Measurements from ENCODE around the gene KDM2A.

Gene KDM2A

DNA sequence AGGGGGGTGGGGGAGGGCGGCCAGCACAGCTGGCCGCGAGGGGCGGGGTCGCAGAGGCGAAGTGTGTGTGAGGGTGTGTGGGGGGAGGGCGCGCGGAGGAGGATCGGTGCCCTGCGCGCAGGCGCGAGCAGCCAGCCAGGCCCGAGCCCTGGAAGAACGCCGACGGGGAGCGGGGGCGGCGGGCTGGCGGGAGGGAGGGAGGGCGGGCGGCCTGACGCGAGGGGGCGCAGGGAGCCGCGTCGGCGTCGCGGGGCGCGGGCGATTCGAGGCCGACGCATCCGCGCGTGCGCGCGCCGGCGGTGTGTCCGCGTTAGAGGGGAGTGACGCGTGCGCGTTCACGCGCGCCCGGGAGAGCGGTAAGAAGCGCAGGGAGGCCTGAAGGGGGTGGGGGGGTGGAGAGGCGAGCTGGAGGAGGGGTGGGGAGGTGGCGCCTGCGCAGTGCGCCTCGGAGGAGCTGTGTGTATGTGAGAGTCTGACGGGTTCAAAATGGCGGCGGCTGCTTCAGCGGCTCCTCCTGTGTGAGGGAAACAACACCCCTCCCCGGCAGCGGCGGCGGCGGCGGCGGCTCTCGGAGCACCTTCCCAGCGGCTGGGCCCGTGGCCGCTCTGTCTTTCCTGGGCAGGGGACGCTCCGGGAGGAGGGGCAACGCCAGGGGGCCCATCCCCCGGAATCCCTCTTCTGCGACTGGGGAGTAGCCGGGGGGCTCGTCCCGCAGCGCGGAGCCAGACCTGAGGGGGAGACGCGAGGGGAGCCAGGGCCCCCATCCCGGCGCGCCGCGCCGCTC, at the start of gene KDM2A:
Gene KDM2A (plus strand): TSS at position 463 of the 784 bp plus-strand sequence. CDS start 2,054 bp downstream, outside the sequence.
- peak; percentile 99 for DNase-seq

DNA sequence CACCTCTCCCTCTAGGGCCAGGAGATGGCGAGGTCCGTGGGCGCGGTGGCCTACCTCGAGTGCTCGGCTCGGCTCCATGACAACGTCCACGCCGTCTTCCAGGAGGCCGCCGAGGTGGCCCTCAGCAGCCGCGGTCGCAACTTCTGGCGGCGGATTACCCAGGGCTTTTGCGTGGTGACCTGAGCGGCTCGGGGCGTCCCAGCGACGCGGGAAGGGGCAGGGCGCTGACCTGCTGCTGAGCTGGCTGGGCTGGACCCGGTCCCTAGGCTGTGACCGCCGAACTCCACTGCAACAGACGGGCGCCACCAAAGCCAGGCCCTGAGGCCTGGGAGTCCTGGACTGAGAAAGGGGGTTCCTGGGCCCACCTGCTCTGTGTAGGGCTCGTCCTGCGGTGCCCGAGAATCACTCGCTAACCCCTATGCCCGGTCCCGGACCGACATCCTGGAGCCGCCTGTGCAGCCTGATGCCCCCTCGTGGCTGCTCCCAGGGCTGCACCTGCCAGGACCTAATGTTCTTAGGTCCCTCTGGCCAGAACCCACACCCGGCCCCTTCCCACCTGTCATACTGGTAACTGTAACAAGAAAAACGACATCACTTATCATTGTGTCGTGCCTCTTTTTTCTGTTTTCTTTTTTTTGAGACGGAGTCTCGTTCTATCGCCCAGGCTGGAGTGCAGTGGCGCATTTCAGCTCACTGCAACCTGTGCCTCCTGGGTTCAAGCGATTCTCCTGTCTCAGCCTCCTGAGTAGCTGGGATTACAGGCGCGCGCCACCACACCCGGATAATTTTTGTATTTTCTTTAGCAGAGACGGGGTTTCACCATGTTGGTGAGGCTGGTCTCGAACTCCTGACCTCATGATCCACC, 47.4 kb upstream of the KDM2A start:
- DNase-seq = peak; percentile 68

DNA sequence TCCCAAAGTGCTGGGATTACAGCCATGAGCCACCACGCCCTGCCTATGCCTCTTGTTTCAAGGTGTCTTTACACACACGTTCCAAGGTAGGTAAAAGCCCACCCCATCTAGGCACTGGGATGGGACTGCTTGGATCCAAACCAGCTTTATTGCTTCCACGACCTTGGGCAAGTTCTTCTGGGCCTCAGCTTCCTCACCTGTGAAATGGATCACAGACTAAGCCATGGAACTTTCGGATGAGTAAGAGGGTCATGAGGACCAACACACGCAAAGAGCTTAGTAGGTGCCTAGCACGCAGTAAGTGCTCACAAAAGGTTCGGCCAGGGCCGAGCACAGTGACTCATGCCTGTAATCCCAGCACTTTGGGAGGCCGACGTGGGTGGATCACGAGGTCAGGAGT, 46.8 kb upstream of the KDM2A start:
- no peak for DNase-seq

DNA sequence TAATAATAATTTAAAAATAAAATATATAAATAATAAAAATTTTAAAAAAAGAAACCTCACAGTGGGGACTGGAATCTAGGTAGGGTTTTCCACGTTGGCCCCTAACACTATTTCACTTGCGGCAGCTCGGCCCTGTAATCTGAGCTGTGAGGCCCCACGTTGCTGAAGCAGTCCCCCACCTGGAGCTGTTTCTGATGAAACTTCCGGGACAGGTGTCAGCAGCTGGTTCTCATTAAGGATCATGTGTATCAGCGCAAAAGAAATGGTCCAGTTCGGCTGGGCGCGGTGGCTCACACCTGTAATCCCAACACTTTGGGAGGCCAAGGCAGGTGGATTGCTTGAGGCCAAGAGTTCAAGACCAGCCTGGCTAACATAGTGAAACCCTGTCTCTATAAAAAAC, 45.2 kb upstream of the KDM2A start:
- DNase-seq = no peak

DNA sequence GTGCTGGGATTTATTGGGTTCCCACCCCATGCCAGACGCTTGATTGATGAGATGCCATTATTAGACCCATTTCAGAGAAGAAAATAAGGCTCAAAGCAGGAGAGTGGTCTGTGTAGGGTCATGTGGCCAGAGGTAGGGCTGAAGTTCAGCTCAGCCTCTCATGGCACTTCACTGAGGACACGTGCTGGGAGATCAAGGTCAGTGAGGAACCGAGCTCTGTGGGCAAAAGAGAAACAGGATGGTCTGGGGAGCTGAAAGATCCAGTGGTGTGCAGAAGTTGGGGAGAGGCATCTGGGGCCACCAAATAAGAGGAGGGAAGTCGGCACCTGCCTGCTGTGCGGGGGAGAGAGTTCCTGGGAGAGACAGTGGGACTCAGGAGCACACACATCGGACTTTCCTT, 42.9 kb upstream of the KDM2A start:
- no peak for DNase-seq

DNA sequence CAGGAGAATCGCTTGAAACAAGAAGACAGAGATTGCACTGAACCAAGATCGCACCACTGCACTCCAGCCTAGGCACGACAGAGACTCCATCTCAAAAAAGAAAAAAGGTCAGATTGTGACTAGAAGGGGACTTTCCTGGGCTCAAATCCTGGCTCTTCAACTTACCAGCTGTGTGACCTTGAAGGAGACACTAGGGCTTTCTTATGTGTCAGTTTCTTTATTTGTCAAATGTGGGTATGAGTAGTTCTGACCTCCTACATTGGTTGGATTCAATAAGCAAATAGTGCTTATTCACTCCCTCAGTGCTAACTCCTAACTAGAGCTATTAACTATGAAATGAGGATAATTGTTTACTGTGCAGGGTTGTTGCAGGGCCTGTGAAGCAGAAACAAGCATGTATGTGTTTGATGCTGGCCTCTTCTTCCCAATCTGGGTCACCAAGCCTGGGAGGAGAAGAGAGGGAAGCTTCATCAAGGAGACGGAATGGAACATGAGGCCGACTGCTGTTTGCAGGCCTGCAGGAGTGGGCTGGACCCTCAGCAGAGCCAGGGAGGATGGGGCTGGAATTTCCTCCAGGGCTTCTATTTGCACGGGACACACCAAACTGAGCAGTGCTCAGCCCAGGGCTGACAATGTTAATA, 39.9 kb upstream of the KDM2A start:
- no peak for DNase-seq

DNA sequence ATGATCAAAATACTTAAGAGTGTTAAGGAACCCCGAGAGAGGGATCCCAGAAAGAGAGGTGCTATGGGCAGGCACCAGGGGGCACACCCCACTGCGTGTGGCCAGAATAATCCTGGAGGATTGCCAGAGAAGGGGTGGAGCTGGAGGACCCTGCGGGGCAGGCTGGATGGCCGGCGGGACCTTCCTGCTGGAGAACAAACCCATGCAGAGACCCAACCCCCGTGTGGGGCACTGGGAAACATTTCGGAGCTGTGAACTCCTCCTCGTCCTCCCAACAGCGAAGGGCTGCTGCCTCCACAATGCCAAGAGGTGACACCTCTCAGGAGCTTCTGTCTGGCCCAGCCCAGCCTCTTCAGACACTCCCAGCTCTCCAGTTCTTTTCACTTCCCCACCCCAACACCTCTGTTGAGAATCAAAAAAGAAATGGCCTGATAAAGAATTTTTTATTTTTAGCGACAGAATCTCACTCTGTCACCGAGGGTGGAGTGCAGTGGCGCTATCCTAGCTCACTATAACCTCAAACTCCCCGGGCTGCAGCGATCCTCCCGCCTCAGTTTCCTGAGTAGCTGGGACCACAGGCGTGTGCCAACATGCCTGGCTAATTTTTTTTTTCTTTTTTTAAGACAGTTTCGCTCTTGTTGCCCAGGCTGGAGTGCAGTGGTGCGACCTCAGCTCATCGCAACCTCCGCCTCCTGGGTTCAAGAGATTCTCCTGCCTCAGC, 36.8 kb upstream of the KDM2A start:
- DNase-seq = no peak

DNA sequence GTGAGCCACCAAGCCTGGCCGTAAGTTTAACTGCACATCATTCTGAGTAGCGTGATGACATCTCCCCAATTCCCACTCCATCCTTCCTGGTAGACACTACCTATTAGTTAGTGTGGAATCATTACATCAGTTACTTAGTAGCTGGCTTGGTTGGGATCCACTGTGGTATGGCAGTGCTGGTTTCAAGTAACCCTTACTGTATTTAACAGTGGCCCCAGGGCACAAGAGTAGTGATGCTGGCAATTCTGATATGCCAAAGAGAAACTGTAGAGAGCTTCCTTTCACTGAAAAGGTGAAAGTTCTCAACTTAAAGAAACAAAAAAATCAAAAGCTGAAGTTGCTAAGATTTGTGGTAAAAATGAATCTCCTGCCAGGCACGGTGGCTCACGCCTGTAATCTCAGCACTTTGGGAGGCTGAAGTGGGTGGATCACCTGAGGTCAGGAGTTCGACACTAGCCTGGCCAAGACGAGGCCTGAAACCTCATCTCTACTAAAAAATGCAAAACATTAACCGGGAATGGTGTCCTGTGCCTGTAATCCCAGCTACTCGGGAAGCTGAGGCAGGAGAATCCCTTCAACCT, 35.2 kb upstream of the KDM2A start:
- DNase-seq = no peak

DNA sequence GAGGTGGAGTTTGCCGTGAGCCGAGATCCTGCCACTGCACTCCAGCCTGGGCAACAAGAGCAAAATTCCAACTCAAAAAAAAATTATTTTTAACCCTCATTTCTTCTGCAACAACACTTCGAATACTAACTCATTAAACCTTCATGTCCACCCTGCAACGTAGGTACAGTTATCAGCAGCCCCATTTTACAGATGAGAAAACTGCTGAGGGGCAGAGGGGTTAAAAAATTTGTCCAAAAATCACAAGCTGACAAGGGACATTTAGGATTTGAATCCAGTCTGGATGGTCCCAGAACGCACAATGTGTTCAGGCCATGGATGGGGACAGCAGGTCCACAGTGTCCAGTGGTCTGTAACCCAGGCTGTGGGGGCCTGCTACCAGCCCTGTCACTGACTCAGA, 33.4 kb upstream of the KDM2A start:
- no peak for DNase-seq

DNA sequence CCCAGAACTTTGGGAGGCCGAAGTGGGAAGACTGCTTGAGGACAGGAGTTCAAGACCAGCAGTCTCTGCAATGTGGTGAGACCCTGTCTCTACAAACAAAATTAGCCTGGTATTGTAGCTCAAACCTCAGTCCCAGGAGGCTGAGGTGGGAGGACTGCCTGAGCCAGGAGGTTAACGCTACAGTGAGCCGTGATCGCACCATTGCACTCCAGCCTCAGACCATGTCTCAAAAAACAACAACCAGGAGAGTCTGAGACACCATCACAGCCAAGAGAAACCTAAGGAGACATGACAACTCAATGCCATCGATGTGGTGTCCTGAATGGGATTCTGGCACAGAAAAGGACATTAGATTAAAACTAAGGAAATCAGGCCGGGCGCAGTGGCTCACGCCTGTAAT, 28.3 kb upstream of the KDM2A start:
- DNase-seq = no peak

DNA sequence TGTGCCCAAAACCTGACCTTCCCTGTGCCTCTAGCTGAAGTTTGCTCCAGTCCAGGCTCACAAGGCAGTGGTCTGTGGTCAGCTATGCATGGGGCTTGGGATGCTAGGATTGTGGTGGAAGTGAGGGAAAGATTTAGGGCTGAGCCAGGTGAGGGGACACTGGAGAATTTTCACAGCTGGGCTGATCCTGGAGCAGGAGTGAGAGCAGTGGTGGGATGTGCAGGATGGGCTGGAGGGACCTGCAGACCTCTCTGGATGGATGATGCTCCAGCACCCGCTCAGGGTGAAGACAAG, 23.9 kb upstream of the KDM2A start:
- DNase-seq = no peak

DNA sequence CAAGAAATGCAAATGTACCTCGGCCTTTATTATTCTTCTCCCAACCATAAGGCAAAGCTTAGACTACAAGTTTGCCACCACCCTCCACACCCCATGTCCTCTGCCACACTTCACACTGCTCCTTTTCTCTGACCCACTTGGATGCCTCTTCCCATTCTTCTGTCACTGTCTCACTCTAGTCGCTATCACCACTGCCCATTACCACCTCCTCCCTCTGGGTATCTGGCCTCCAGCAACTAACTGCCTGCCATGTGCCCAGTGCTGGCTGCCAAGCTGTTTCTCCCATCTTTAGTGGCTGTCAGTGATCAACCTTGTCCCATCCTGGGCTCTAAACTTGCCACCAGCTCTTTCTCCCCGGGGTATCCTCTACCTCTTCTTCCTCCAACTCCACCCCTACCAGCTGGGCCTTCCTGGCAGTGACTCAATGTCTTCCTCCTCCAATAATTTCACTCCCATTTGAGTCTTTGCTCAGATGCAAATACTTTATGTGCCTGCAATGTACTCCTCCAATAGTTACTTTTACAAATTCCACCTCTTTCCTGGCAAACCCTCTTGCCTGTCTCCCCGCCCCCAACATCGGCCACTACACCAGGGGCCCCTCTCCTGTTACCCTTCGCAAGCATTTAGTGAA, 20.1 kb upstream of the KDM2A start:
- DNase-seq = no peak

DNA sequence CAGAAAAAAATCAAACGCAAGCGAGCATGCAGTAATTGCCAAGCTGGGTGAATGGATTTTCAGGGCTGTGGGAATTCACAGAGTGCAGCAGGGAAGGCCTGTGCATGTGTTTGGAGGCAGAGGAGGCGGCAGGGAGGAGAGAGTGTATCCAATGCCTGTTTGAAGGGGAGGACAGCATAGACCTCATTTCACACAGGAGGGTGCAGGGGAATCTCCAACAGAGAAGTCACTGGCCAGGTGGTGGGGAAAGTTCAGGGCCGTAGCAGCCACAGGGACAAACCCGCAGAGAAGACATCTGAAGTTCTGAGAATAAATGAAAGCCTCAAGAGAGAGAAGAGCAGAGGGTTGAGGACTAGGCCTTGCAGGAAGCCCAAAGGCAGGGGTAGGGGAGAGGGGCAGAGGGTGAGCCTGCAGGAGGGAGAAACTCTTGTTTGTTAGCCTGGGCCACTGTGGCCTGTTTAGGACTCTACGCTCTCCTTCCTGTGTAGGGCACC, 19.2 kb upstream of the KDM2A start:
- DNase-seq = no peak

DNA sequence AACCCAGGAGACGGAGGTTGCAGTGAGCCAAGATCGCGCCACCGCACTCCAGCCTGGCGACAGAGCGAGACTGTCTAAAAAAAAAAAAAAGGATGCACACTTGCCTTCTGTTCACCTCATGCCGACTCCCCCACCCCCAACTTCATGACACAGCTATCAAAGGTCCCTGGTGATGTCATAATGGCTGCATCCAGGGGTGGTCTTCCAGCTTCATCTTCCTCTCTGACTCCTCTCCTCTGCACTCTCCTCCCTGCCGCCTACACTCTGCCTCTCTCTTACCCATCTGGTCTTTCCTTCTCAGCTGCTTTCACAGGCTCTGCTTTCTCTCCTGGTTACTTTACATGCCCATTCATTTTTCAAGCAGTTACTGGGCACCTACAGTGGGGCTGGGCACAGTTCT, 16.4 kb upstream of the KDM2A start:
- DNase-seq = no peak

DNA sequence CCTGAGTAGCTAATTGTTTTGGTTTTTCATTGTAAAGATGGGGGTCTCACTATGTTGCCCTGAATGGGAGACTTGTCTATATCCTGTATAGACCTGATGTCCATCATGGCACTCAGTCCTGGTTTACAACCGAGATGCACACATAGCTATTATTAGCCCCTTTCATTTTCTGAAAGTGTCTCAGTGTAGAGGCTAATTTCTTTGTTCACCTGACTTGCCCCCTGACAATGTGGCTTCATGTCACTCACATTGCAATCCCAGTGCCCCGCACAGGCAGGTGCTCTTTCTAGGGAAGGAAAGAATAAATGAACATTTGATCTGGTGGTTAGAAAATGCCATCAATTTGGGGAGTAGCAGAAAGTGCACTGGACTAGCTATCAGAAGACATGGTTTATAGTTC, 13.1 kb upstream of the KDM2A start:
- no peak for DNase-seq

DNA sequence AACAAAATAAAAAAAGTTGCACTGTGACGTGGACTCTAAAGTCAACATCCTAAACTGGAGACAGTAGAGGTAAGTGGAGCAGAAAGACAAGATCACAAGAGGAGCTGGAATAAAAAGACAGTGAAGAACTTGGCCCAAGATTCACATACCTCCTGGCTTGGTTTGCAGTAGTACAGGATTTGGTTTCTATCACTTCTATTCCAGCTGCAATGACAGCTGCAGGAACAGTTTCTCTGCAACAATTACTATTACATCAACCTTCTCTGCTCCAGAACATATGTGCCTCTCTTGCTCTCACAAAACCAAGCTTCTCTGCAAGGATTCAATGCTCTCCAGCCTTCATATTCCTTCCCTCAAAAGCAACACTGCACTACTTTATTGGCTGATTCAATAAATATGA, 7.8 kb upstream of the KDM2A start:
- no peak for DNase-seq

DNA sequence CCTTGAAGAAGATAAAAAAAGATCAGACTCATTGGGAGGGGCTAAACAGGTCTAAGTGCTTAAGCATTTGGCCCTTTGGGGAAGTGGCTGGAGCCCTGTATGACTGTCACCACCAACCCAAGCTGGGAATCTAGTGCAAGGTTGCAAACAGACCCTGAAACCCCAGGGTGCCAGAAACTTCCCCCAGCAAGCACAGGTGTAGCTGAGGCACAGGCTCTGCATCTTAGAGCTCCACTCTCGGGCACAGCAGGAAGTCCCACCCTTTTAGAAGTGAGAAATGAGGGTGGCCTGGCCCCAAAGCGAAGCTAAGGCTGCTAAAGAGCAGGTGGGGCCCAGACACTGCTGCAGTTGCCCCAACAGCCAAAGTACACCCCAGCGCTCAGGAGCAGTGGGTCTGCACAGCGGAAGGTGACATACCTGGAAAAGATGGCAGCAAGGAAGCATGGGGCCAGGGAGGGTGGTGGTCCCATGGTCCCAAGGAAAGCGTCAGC, 5.8 kb upstream of the KDM2A start:
- DNase-seq = no peak

DNA sequence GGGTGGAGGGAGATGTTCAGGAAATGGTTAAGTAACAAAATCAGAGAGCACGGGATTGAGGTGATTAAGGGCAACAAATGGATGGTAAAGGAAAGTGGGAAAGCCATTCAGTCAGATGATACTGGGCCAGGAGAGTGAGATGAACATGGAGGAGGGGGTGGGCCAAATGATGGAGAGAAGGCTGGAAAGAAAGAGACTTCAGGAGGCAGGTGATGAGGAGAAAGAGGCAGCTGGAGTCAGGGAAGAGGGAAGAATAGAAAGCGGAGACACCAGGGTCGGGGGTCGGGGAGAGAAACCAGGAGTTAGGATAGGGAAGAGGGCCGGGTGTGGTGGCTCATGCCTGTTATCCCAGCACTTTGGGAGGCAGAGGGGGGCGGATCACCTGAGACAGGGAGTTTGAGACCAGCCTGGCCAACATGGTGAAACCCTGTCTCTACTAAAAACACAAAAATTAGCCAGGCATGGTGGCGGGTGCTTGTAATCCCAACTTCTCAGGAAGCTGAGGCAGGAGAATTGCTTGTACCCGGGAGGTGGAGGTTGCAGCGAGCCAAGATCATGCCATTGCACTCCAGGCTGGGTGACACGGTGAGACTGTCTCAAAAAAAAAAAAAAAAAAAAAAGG, 4.7 kb upstream of the KDM2A start:
- DNase-seq = no peak

DNA sequence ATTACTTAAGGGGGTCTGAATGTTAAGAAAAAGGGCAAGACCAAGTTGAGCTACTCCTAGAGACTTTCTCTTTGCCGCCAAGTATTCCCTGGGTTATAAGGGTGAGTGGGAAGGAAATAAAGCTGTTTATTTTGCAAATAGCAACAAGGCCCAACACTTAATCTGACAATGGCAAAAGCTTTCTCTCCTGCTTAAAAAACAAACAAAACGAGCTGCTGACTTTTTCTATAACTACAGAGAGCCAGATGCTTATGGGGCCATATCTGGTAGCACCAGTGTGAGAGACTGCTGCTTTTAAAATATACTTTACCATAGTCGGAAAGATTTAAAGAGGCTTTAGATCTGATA, 2.3 kb upstream of the KDM2A start:
- DNase-seq = no peak

DNA sequence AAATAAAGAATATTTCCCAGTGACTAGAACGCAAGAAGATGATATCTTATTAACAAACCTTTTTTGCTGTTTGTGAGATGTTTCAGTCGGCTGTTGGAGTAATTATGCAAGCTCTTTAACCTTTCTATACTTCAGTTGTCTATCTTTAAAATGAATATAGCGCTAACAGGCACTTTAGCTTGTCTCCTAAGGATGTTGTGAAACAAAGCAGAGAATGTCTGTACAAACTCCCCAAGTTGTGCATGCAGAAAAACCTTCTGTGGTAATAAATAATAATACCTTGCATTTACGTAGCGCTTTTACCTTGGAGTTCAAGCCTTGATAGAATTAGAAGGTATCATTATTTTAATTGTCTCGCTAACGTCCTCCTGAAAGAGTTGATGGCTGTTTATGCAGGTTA, 1.9 kb upstream of the KDM2A start:
- DNase-seq = no peak

DNA sequence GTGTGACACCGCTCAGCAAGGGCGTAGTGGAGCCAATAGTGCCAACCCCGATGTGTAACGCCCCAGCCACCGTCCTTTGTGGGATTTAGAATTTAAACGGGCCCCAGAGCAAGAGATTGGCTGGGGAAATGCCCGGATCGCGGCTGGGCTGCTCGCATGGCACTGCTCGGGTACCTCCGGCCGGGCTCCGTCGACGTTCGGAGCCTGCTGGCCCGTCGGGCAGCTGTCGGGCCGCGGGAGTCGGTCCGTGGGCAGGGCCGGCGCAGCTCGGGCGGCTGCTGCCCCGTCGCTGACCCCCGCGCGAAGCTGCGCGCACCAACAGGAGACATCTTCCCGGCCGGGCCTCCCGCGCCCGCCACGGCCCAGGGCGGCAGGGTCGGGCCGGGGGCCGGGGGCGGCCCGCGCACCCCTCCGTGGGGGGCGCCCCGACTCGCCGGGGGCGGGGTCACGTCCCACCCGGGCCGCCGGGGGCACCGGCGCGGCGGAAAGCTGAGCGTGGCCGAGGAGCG, 1.3 kb upstream of the KDM2A start:
- DNase-seq = peak; percentile 40

Data from stimulated activated naive CD4-positive, alpha-beta T cell treated with Interleukin-2 at 50 U/mL for 16 hours (primary cell).